ENCODE measurements around the gene STPG3. TPM values are rescaled to one million over a fixed set of nuclear protein-coding genes. Genes with fewer than 3 reads are reported as not detected.

STPG3 gene
- total RNA-seq, 1 donor from 2014 or later = 0.58 TPM

DNA sequence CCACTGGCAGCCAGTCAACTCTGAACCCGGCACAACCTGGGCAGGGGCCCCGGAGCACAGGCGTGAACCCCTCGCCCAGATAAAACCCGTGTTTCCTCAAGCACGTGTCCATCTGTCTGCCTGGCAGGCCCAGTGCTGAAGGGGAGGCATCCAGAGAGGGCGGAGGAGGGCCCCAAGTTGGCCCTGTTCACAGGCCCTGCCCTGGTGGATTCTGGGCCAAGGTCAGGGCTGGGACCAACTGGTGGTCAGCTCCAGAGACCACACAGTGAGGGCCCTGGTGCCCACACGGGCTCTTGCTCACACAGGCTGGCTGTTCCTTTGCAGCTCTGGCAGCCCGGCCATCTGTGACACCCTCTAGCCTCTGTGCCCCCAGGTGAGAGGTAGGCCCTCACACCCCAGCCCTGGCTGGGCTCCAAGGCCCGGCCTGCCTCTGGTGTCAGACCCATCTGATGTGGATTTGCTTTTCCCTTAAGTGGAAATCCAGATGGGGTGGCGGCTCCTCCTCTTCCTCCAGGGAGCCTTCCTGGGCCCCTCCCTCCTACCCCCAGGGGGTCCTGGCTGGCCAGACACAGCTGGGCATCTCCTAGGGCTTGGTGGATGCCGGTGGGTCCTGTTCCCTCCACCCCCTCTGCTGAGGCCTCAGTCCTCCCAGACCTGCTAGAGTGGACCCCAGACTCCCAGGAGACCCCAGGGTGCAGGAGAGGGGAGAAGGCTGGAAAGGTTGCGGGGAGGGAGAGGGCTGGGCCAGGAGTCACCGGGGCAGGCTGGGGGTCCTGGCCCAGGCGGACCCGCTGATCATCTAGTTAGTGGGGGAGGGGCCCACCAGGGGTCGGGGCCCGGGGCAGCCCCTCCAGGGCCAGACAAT is 525 bp upstream of the STPG3 start:
- intact Hi-C loops (cut with micrococcal nuclease) = no loop called here
- peak; percentile 58 for DNase-seq

DNA sequence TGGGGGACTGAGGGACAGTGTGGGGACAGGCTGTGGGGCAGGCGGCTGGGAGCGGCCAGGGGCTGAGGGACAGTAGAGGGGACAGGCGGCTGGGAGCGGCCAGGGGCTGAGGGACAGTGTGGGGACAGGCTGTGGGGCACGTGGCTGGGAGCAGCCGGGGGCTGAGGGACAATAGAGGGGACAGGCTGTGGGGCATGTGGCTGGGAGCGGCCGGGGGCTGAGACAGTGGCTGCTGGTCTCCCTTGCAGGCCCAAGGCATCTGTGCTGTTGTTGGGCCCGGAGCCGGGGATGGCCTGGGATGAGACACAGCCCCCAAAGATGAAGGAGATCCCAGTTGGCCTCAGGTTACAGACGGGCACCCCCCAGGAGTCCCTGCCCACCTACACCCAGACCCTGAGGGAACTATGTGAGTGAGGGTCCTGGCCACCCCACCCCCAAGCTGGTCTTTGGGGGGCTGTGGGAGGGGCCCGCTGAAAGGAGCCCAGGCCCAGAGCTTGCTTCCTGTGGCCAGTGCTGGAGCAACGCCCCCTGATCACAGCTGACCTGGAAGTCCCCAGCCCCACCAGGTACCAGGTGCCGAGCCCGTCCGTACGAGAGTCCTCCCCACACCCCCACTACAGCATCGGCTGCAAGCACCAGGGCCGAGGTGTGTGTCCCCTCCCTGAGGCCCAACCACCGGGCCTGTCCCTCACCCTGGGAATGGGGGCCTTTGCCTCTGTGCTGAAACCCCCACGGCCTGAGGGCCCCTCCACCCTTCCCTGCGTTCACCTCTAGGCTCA is 593 bp downstream of the STPG3 start:
- Histone ChIP-seq H3K9me3 (replicated peaks) (no peaks in the 10 kb centered on the region), H3K27ac (replicated peaks) (no peak overlapping the region), H3K27me3 (ENCODE audit: low read depth) (no peaks in the 10 kb centered on the region), H3K36me3 (peaks cover 7% of the 10 kb centered on the region), H3K4me3 (no peak overlapping the region), H3K4me1 (peaks cover 57% of the 10 kb centered on the region)
- DNase-seq = no peak
- intact Hi-C loops (cut with micrococcal nuclease) = no loop called here
- TF ChIP-seq, protein P1, sequence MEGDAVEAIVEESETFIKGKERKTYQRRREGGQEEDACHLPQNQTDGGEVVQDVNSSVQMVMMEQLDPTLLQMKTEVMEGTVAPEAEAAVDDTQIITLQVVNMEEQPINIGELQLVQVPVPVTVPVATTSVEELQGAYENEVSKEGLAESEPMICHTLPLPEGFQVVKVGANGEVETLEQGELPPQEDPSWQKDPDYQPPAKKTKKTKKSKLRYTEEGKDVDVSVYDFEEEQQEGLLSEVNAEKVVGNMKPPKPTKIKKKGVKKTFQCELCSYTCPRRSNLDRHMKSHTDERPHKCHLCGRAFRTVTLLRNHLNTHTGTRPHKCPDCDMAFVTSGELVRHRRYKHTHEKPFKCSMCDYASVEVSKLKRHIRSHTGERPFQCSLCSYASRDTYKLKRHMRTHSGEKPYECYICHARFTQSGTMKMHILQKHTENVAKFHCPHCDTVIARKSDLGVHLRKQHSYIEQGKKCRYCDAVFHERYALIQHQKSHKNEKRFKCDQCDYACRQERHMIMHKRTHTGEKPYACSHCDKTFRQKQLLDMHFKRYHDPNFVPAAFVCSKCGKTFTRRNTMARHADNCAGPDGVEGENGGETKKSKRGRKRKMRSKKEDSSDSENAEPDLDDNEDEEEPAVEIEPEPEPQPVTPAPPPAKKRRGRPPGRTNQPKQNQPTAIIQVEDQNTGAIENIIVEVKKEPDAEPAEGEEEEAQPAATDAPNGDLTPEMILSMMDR (IDR thresholded peaks at IDR 0.05; ENCODE audit: borderline replicate concordance) = no peak

More for the DNA sequence above, 525 bp upstream of the STPG3 start:
- TF ChIP-seq, protein P1 (IDR thresholded peaks at IDR 0.05; ENCODE audit: borderline replicate concordance) = no peak
- Histone ChIP-seq H3K27me3 (ENCODE audit: low read depth) (no peaks in the 10 kb centered on the region), H3K4me3 (no peak overlapping the region), H3K27ac (replicated peaks) (peak overlapping the region; percentile 85), H3K9me3 (replicated peaks) (no peaks in the 10 kb centered on the region), H3K36me3 (no peaks in the 10 kb centered on the region), H3K4me1 (peaks cover 46% of the 10 kb centered on the region)

DNA sequence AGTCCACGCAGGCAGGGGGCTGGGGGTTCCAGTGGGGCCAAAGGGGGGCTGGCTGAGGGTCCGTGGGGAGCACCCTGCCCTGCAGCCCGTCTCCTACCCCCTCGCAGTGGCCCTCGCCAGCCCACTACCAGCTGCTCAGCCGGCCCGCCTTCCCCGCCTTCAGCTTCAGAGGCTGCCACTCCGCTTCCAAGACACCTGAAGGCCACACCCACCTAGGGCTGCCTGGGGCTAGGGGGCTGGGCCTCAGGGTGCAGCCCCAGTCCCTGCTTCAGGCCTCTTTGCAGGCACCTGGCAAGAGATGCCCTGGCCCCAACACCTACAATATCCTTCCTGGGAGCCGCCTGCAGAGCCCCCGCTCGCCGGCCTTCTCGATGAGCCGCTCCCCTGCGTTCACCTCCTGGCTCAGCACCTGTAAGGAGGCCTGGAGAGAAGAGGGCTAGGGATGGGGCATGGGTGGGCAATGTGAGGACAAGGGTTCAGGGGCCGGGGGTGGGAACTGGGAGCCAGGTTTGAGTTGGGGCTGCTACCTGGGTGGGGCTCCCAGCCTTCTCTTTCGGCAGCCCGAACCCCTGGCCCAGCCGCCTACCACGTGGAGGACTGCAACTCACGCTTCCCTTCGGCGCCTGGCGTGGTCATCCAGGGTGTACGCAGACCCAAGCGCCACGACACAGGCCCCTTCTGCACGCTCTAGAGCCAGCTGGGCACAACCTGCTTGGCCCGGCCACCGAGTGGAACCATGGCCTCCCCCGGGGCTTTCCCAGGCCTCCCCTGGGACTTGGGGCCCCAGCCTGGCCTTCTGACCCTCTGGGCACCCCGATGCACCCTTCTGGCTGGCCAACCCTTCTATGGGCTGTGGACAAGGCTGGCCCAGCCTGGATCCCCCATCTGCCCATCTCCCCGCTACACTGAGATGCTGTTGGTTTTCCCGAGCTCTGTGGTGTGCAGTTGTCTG is 1.7 kb downstream of the STPG3 start:
- H3K27me3 ChIP-seq (ENCODE audit: low read depth) = no peaks in the 10 kb centered on the region
- no peak for DNase-seq
- H3K27ac ChIP-seq (replicated peaks) = no peak overlapping the region
- peaks cover 17% of the 10 kb centered on the region for H3K36me3 ChIP-seq
- TF ChIP-seq, protein P1 (IDR thresholded peaks at IDR 0.05; ENCODE audit: borderline replicate concordance) = no peak
- peaks cover 55% of the 10 kb centered on the region for H3K4me1 ChIP-seq
- intact Hi-C loops (cut with micrococcal nuclease) = no loop called here
- H3K4me3 ChIP-seq = no peak overlapping the region
- no peaks in the 10 kb centered on the region for H3K9me3 ChIP-seq (replicated peaks)

DNA sequence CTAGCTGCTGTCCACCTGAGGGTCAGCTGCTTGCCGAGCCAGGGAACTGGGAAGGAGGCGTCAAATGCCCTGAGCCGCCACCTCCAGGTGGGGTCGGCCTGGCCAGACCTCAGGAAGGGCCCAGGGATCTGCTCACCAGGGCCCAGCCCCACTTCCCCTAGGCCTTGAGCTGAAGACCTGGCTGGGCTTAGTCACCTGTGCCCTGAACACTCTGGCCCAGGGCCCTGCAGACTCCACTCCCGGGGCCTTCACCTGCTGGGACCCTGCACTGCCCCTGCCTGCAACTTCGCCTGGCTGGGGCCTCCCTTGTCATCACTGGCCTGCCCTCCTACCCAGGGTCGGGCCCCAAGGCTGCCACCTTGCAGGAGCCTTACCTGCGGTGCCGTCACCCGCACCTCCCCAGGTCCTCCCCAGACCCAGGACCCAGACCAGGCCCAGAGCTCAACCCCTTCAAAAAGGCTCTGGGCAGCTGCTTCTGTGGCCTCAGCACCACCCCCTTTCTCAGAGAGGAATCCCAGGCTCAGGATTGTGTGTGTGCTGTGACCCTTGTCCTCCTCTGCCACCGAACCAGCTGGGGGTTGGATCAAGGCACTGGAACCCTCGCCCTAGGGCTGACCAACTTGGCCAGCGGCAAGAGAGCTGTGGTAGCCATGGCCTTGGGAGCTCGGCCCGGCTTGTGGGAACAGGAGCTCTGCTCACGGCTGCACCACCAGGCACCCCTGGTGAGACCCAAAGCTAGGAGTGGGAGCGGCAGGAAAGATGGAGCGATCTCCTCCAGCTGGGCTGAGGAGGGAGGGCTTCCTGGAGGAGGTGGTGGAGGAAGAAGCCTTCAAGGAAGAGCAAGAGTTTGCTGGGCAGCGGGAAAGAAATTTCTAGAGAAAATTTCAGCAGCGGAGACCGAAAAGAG is 2.9 kb downstream of the STPG3 start:
- Histone ChIP-seq H3K36me3 (peaks cover 28% of the 10 kb centered on the region), H3K27ac (replicated peaks) (peak overlapping the region; percentile 93), H3K4me3 (peak overlapping the region; percentile 93), H3K27me3 (ENCODE audit: low read depth) (no peaks in the 10 kb centered on the region), H3K4me1 (peaks cover 58% of the 10 kb centered on the region), H3K9me3 (replicated peaks) (no peaks in the 10 kb centered on the region)
- TF ChIP-seq, protein P1 (IDR thresholded peaks at IDR 0.05; ENCODE audit: borderline replicate concordance) = no peak
- intact Hi-C loops (cut with micrococcal nuclease) = no loop called here
- no peak for DNase-seq
